Kidney (tissue), 14 donors: ENCODE results near the gene PRPF8. TPM values are rescaled to one million over a fixed set of nuclear protein-coding genes. Genes with fewer than 3 reads are reported as not detected.

Source experiments
- DNase-seq, 5 donors: peaks; one replicate each; pipeline ENCODE4 v3.0.0-alpha.2; 2013 to 2020
- FAIRE-seq: peaks from 2 replicates; lab custom pipeline; 2012; peaks lifted over from hg19 to GRCh38; lab: Jason Lieb, UNC
- H3K27ac ChIP-seq, 2 donors: one replicate each; pipeline ENCODE4 v1.7.0; 2013; ENCODE audit warnings: low read depth in 2 of 2, low read length in 2 of 2, inconsistent platforms in 1 of 2
- H3K27me3 ChIP-seq: one replicate; pipeline ENCODE4 v1.7.1; 2013; ENCODE audit warnings: low read length, inconsistent platforms; ENCODE audit not compliant: control insufficient read depth, insufficient read depth
- H3K36me3 ChIP-seq, 3 donors: one replicate each; pipeline versions ENCODE4 v1.7.0 to v1.7.1; 2013; ENCODE audit warnings: low read length in 3 of 3, control low read depth in 1 of 3, inconsistent platforms in 1 of 3; ENCODE audit not compliant: insufficient read depth in 3 of 3, control insufficient read depth in 2 of 3
- H3K4me1 ChIP-seq, 3 donors: one replicate each; pipeline versions ENCODE4 v1.7.0 to v1.7.1; 2013; ENCODE audit warnings: low read length in 3 of 3, inconsistent platforms in 1 of 3, low read depth in 1 of 3; ENCODE audit not compliant: control insufficient read depth in 2 of 3, insufficient read depth in 2 of 3
- H3K4me3 ChIP-seq, 3 donors: one replicate each; pipeline versions ENCODE4 v1.7.0 to v1.8.1; 2013; ENCODE audit warnings: low read length in 3 of 3, control low read depth in 1 of 3, inconsistent platforms in 1 of 3
- H3K9ac ChIP-seq, 3 donors: one replicate each; pipeline versions ENCODE4 v1.7.0 to v1.7.1; 2013; ENCODE audit warnings: low read length in 3 of 3, control low read depth in 1 of 3, inconsistent platforms in 1 of 3
- H3K9me3 ChIP-seq, 3 donors: one replicate each; pipeline versions ENCODE4 v1.7.0 to v1.7.1; 2013; ENCODE audit warnings: low read length in 3 of 3, control low read depth in 1 of 3, inconsistent platforms in 1 of 3; ENCODE audit not compliant: control insufficient read depth in 2 of 3, insufficient read depth in 1 of 3
- CTCF ChIP-seq: IDR thresholded peaks from 3 replicates; pipeline ENCODE4 v1.5.1; 2012; ENCODE audit warnings: mild to moderate bottlenecking, moderate library complexity, borderline replicate concordance; ENCODE audit not compliant: insufficient read depth; ENCODE audit errors: extremely low read depth
- intact Hi-C: fragments of 100-400 bp; cut with DNase I; formaldehyde crosslinking; loops from one replicate; pipeline ENCODE4 v1.11.1; 2022
- polyA plus RNA-seq: library from polyadenylated mRNA; stranded (reverse); fragments of 350-450 nt; fragmentation: Illumina TruSeq; extraction: RNeasy Lipid Tissue Mini Kit (QIAGEN cat#74804); gene quantifications from one replicate; pipeline ENCODE4 v1.2.3, GENCODE V29; 2014; ENCODE audit warnings: low read depth, low replicate concordance; ENCODE audit not compliant: insufficient read depth
- total RNA-seq: library from RNA; stranded (reverse); fragmentation: NEBNext Ultra II Directional; extraction: Animal tissue kit (Norgen Biotek cat#: 25700); gene quantifications from one replicate; pipeline ENCODE4 v1.2.1, GENCODE V29; 2021
- donor health status: control.
- donor health status: control.
- donor health status: control.
- donor health status: control.
- donor health status: control.
- donor health status: DM: yes; HTN: yes; CAD: no.
- donor health status: Normal renal cell carcinoma (clear cell type).

PRPF8 gene
- total and polyA plus RNA-seq, 2 donors from 2014 or later, result 181 to 236 TPM

GRCh38 chr17:1713878-1714426 is 29.3 kb upstream of the PRPF8 start:
- peak overlapping the region in 2 of 3 donors; percentile 76 to 81 for H3K9ac ChIP-seq
- FAIRE-seq, result no peak
- H3K27me3 ChIP-seq, result no peaks in the 10 kb centered on the region
- peak overlapping the region; percentile 26 to 96 (median 66) for H3K4me3 ChIP-seq
- peak; percentile 55 for TF ChIP-seq CTCF
- no peaks in the 10 kb centered on the region for H3K9me3 ChIP-seq
- DNase-seq, result peak in 4 of 5 donors; percentile 76 to 85 (median 80)
- peaks cover 3 to 33% (median 30%) of the 10 kb centered on the region in 3 donors for H3K4me1 ChIP-seq
- intact Hi-C loops, result no loop called here
- peak overlapping the region; percentile 95 to 99 for H3K27ac ChIP-seq
- peaks cover 0 to 23% (median 15%) of the 10 kb centered on the region in 3 donors for H3K36me3 ChIP-seq

GRCh38 chr17:1713160-1713877 is 28.7 kb upstream of the PRPF8 start:
- TF ChIP-seq CTCF, result no peak
- Histone ChIP-seq H3K4me3 (peak overlapping the region; percentile 26 to 96 (median 66)), H3K9ac (peak overlapping the region in 2 of 3 donors; percentile 76 to 81), H3K27me3 (no peaks in the 10 kb centered on the region), H3K27ac (peak overlapping the region; percentile 95 to 99), H3K36me3 (peaks cover 0 to 23% (median 15%) of the 10 kb centered on the region in 3 donors), H3K9me3 (no peaks in the 10 kb centered on the region), H3K4me1 (peaks cover 3 to 31% (median 27%) of the 10 kb centered on the region in 3 donors)
- intact Hi-C loops, result no loop called here
- DNase-seq, result no peak
- FAIRE-seq, result no peak

- no peak overlapping the region for H3K4me3 ChIP-seq
- no peaks in the 10 kb centered on the region for H3K9me3 ChIP-seq
- H3K36me3 ChIP-seq, result peaks cover 0 to 23% (median 15%) of the 10 kb centered on the region in 3 donors
- TF ChIP-seq CTCF, result no peak
- DNase-seq, result no peak
- no peaks in the 10 kb centered on the region for H3K27me3 ChIP-seq
- no peak overlapping the region for H3K27ac ChIP-seq
- FAIRE-seq, result no peak
- no peak overlapping the region for H3K9ac ChIP-seq
- H3K4me1 ChIP-seq, result peaks cover 3 to 22% (median 20%) of the 10 kb centered on the region in 3 donors
- intact Hi-C loops, result no loop called here
Observed at GRCh38 chr17:1712271-1712670, 27.6 kb upstream of the PRPF8 start.
